Fibroblast of villous mesenchyme (primary cell): ENCODE data around the gene NADK2. TPM values are rescaled to one million over a fixed set of nuclear protein-coding genes. Genes with fewer than 3 reads are reported as not detected.

Experiments
- DNase-seq: peaks from one replicate; pipeline ENCODE4 v3.0.0-alpha.2; 2010; ENCODE audit warnings: low read depth
- H3K4me3 ChIP-seq: 2 replicates; pipeline ENCODE4 v1.5.1; 2011; ENCODE audit warnings: low read depth, mild to moderate bottlenecking, low read length
- CTCF ChIP-seq: IDR thresholded peaks from 2 replicates; pipeline ENCODE4 v1.5.1; 2012; ENCODE audit warnings: low read depth, mild to moderate bottlenecking, low read length; ENCODE audit not compliant: insufficient read depth
- total RNA-seq: library from RNA; depleted of rRNA; stranded (reverse); fragments of >200 nt; gene quantifications from 2 replicates; pipeline ENCODE4 v1.2.3, GENCODE V29; 2012

Gene NADK2
- total RNA-seq, 1 donor = 36.3 TPM

- DNase-seq = no peak
- TF ChIP-seq CTCF = no peak
- H3K4me3 ChIP-seq = no peak overlapping the region
Observed at GRCh38 chr5:36228505-36228904, 13.2 kb downstream of the NADK2 start.

GRCh38 chr5:36227046-36227445 lies 14.7 kb downstream of the NADK2 start:
- DNase-seq = no peak
- TF ChIP-seq CTCF = no peak
- H3K4me3 ChIP-seq = no peak overlapping the region

GRCh38 chr5:36222620-36223019 lies 19.1 kb downstream of the NADK2 start:
- no peak overlapping the region for H3K4me3 ChIP-seq
- no peak for DNase-seq

GRCh38 chr5:36217988-36218387 lies 23.7 kb downstream of the NADK2 start:
- no peak for DNase-seq
- H3K4me3 ChIP-seq = no peak overlapping the region
- TF ChIP-seq CTCF = no peak

More at GRCh38 chr5:36222620-36223019, 19.1 kb downstream of the NADK2 start:
- TF ChIP-seq CTCF = no peak

GRCh38 chr5:36217567-36217966 lies 24.2 kb downstream of the NADK2 start:
- H3K4me3 ChIP-seq = no peak overlapping the region
- DNase-seq = no peak
- no peak for TF ChIP-seq CTCF

GRCh38 chr5:36215910-36216309 lies 25.8 kb downstream of the NADK2 start:
- no peak for DNase-seq

More at GRCh38 chr5:36215910-36216309, 25.8 kb downstream of the NADK2 start:
- no peak overlapping the region for H3K4me3 ChIP-seq
- no peak for TF ChIP-seq CTCF
